Activated CD4-positive, alpha-beta T cell treated with anti-CD3 and anti-CD28 coated beads, Interleukin-2, amount 50 U/mL, for 16 hours (primary cell): ENCODE results near the gene PHIP.
"Not testable (repeated sequence)": the region's sequence is repeated elsewhere in the genome, so short reads cannot be mapped to it uniquely, and the experiment has no call there.

Source experiments
- DNase-seq: peaks from one replicate; pipeline ENCODE4 v3.0.0-alpha.2; 2020

Gene PHIP

DNA sequence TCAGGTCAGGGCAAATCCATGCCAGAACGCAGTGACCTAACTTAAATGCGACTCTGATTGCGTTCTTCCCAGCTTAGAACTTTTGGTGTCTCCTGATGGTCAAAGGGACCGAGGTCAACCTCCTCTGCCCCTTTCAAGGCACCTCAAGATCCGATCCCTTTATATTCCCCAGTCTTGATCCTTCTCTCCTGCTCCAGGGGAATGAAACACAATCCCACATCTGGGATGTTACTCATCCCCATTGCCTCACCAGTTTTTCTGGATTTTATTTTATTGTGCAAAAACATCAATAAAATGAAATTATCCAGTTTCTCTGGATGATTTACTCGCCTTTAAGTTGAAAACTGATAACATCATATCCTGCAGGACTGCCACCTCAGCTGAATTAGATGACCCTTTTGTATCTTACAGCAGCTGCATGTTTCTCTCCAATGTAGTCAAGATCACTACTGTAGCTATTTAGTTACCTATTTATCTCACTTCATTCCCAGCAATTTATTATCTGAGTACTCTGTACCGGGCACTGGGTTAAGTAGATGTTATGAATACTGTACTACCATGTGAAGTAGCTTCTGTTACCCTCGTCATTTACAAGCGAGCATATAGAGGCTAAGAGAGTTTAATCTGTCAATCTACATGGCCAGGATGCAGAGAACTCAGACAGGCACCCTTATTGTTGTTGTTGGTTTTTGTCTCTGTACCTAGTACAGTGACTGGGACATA is 166.7 kb downstream of the PHIP start:
- no peak for DNase-seq

DNA sequence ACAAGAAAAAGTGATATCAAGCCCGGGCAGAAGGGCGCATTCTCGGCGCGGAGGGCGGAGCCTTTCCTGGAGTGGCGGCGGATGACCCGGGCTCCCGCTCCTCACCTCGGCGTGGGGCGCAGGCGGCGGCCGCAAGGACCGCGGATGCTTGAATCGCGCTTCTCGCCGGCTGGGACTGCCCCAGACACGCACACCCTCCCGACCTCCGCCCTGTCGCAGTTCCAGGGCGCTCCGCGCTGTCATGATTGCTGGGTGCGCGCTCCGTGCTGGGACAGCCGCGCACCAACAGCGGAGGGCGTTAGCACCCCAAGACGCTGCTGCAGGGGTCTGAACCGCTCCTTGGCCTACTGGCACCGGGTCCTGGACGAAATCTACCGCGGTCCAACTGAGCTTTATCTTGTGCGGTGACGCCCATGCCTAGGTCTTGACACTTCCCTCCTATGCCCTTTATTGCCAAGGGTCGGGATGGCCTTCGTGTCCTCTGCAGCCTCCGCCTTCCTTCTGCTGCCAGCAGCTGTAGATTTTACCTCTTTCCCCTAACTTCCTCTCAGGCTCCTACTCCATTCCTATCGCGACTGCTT is 167.4 kb downstream of the PHIP start:
- peak; percentile 31 for DNase-seq

DNA sequence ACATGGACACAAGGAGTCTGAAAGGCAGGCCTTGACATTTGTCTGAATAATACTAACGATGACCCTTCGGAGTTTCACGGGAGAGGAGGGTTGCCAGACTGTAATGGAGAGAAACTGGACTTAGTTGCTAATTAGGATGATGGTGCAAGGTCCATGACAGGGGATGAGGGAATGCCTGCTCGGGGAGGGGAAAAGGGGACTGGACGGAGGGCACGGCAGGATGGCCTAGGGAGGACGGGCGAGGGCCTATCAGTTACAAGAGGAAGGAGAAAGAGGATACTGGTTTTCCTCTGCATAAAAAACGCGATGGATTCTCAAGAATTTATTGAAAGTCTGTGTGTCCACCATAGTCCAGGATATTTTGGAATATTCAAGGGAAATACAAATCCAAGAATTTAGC is 168.0 kb downstream of the PHIP start:
- no peak for DNase-seq

DNA sequence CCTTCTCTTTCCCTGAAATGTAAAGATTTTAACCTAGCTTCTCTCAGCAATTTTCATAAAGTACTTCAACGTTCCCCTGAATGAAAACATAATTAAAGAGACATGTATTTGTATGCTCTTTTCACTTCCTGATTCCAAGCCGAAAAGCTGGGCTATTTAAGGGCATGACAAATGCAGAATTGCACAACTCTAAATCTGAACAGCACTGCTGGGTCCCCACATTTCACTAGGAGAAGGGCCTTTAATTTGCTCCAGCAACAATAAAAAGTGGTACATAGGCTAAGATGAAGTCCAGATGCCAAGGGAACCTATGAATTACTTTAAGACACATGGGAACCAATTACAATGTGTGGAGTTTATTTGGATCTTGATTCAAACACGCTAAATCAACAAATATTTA is 168.7 kb downstream of the PHIP start:
- DNase-seq: no peak

DNA sequence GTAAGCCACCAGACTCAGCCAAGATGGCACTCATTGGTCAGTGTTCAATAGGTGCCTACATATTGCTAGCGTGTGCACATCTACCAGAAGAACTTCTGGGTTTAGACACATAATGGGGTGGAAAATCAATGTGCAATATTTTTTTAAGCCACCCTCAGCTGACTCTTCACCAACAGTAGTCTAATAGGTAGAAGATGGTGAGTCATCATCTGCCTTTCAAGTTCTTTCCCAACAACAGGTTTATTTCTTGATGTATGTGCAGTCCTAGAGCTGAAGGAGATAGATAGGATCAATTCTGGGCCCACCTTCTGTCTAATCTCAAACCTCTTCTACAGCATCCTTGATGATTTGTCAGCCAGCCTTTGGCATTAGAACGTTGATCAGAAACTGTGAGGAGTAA is 169.4 kb downstream of the PHIP start:
- no peak for DNase-seq

DNA sequence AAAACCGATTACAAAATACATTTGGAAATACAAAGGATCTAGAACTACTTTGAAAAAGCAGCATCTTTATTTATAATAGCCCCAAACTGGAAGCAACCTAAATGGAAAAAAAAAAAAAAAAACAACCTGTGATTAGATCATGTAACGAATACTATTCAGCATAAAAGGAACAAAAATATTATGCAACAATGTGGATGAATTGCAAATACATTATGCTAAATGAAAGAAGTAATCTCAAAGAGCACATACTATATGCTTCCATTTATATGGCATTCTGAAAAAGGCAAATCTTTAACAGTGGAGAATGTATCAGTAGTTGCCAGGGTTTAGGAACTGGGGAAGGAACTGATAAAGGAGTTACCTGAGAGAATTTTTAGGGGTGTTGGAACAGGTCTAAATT is 181.8 kb downstream of the PHIP start:
- DNase-seq: no peak

DNA sequence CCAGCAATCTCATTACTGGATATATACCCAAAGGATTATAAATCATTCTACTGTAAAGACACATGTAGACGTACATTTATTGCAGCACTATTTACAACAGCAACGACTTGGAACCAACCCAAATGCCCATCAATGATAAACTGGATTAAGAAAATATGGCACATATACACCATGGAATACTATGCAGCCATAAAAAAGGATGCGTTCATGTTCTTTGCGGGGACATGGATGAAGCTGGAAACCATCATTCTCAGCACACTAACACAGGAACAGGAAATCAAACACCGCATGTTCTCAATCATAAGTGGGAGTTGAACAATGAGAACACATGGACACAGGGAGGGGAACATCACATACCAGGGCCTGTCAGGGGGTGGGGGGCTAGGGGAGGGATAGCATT is 188.2 kb downstream of the PHIP start:
- DNase-seq: not testable (repeated sequence)
